HEK293 (cell line): Measurements from ENCODE around the gene MKNK2.

Source experiments
- GLI4 ChIP-seq: fragments of 450-650 bp; formaldehyde crosslinking; IDR thresholded peaks from 2 replicates; pipeline ENCODE4 v1.5.1; 2016; ENCODE audit warnings: missing biosample characterization, missing genetic modification characterization
- KLF10 ChIP-seq: fragments of 450-650 bp; IDR thresholded peaks from 2 replicates; pipeline ENCODE4 v1.5.1; 2018; ENCODE audit warnings: missing biosample characterization, mild to moderate bottlenecking, missing genetic modification characterization
- MYNN ChIP-seq: fragments of 450-650 bp; formaldehyde crosslinking; IDR thresholded peaks from 2 replicates; pipeline ENCODE4 v1.5.1; 2016; ENCODE audit warnings: missing biosample characterization, missing genetic modification characterization, borderline replicate concordance
- RBAK ChIP-seq: fragments of 450-650 bp; formaldehyde crosslinking; IDR thresholded peaks from 2 replicates; pipeline ENCODE4 v1.5.1; 2016; ENCODE audit warnings: missing biosample characterization, missing genetic modification characterization
- TSHZ1 ChIP-seq: fragments of 450-650 bp; formaldehyde crosslinking; IDR thresholded peaks from 2 replicates; pipeline ENCODE4 v1.5.1; 2016; ENCODE audit warnings: missing biosample characterization, missing genetic modification characterization, borderline replicate concordance
- WT1 ChIP-seq: fragments of 450-650 bp; formaldehyde crosslinking; IDR thresholded peaks from 2 replicates; pipeline ENCODE4 v1.5.1; 2016; ENCODE audit warnings: missing biosample characterization, missing genetic modification characterization
- ZBTB1 ChIP-seq: fragments of 450-650 bp; formaldehyde crosslinking; IDR thresholded peaks from 2 replicates; pipeline ENCODE4 v1.5.1; 2016; ENCODE audit warnings: missing biosample characterization, missing genetic modification characterization
- ZBTB21 ChIP-seq: fragments of 450-650 bp; formaldehyde crosslinking; IDR thresholded peaks from 2 replicates; pipeline ENCODE4 v1.5.1; 2017; ENCODE audit warnings: missing biosample characterization, missing genetic modification characterization
- ZBTB7A ChIP-seq: fragments of 450-650 bp; formaldehyde crosslinking; IDR thresholded peaks from 2 replicates; pipeline ENCODE4 v1.5.1; 2016; ENCODE audit warnings: low read depth, missing biosample characterization, missing genetic modification characterization
- ZNF10 ChIP-seq: fragments of 450-650 bp; formaldehyde crosslinking; IDR thresholded peaks from 2 replicates; pipeline ENCODE4 v1.5.1; 2017; ENCODE audit warnings: missing biosample characterization, missing genetic modification characterization
- ZNF175 ChIP-seq: fragments of 450-650 bp; formaldehyde crosslinking; IDR thresholded peaks from 2 replicates; pipeline ENCODE4 v1.5.1; 2016; ENCODE audit warnings: missing biosample characterization, missing genetic modification characterization
- ZNF311 ChIP-seq: fragments of 450-650 bp; formaldehyde crosslinking; IDR thresholded peaks from 2 replicates; pipeline ENCODE4 v1.5.1; 2017; ENCODE audit warnings: missing biosample characterization, missing genetic modification characterization, borderline replicate concordance
- ZNF398 ChIP-seq: fragments of 450-650 bp; formaldehyde crosslinking; IDR thresholded peaks from 2 replicates; pipeline ENCODE4 v1.5.1; 2017; ENCODE audit warnings: missing biosample characterization, missing genetic modification characterization
- ZNF488 ChIP-seq: fragments of 450-650 bp; formaldehyde crosslinking; IDR thresholded peaks from 2 replicates; pipeline ENCODE4 v1.5.1; 2016; ENCODE audit warnings: missing biosample characterization, missing genetic modification characterization
- ZNF549 ChIP-seq: fragments of 450-650 bp; IDR thresholded peaks from 2 replicates; pipeline ENCODE4 v1.5.1; 2018; ENCODE audit warnings: missing biosample characterization, missing genetic modification characterization, mild to moderate bottlenecking, inconsistent platforms, moderate library complexity
- ZNF560 ChIP-seq: fragments of 450-650 bp; formaldehyde crosslinking; IDR thresholded peaks from 2 replicates; pipeline ENCODE4 v1.5.1; 2017; ENCODE audit warnings: missing biosample characterization, missing genetic modification characterization, borderline replicate concordance
- ZNF621 ChIP-seq: fragments of 450-650 bp; formaldehyde crosslinking; IDR thresholded peaks from 2 replicates; pipeline ENCODE4 v1.5.1; 2017; ENCODE audit warnings: missing biosample characterization, missing genetic modification characterization
- ZNF623 ChIP-seq: fragments of 450-650 bp; formaldehyde crosslinking; IDR thresholded peaks from 2 replicates; pipeline ENCODE4 v1.5.1; 2016; ENCODE audit warnings: missing biosample characterization, missing genetic modification characterization
- ZNF624 ChIP-seq: fragments of 450-650 bp; formaldehyde crosslinking; IDR thresholded peaks from 2 replicates; pipeline ENCODE4 v1.5.1; 2017; ENCODE audit warnings: missing biosample characterization, missing genetic modification characterization
- ZNF692 ChIP-seq: fragments of 450-650 bp; formaldehyde crosslinking; IDR thresholded peaks from 2 replicates; pipeline ENCODE4 v1.5.1; 2016; ENCODE audit warnings: missing biosample characterization, missing genetic modification characterization
- ZNF843 ChIP-seq: fragments of 450-650 bp; formaldehyde crosslinking; IDR thresholded peaks from 2 replicates; pipeline ENCODE4 v1.5.1; 2016; ENCODE audit warnings: missing biosample characterization, missing genetic modification characterization
- ZSCAN16 ChIP-seq: fragments of 450-650 bp; formaldehyde crosslinking; IDR thresholded peaks from 2 replicates; pipeline ENCODE4 v1.5.1; 2016; ENCODE audit warnings: missing biosample characterization, missing genetic modification characterization
- ZSCAN18 ChIP-seq: fragments of 450-650 bp; formaldehyde crosslinking; IDR thresholded peaks from 2 replicates; pipeline ENCODE4 v1.5.1; 2016; ENCODE audit warnings: missing biosample characterization, missing genetic modification characterization
- TF ChIP-seq, protein P1 (sequence below): fragments of 450-650 bp; formaldehyde crosslinking; IDR thresholded peaks from 2 replicates; pipeline ENCODE4 v1.5.1; 2016; ENCODE audit warnings: missing biosample characterization, missing genetic modification characterization
- TF ChIP-seq, protein P2 (sequence below): fragments of 450-650 bp; formaldehyde crosslinking; IDR thresholded peaks from 2 replicates; pipeline ENCODE4 v1.5.1; 2016; ENCODE audit warnings: missing biosample characterization, missing genetic modification characterization, borderline replicate concordance

Gene MKNK2

GRCh38 chr19:2049741-2050348 is 1.2 kb downstream of the MKNK2 start (continued):
- TF ChIP-seq ZSCAN18 (tag by site-specific recombination) = 0 out of 2 replicates have a peak, but pooled peaks have one; percentile 15
- TF ChIP-seq ZNF692 = peak; percentile 89
- 0 out of 2 replicates have a peak, but pooled peaks have one; percentile 15 for TF ChIP-seq ZNF623 (tag by site-specific recombination)
- no peak for TF ChIP-seq RBAK
- TF ChIP-seq ZSCAN16 (tag by site-specific recombination) = no peak
- TF ChIP-seq ZNF560 (tag by site-specific recombination) = no peak
- TF ChIP-seq ZNF621 (tag by site-specific recombination) = no peak
- no peak for TF ChIP-seq TSHZ1 (tag by site-specific recombination)
- TF ChIP-seq KLF10 (tag by site-specific recombination) = peak; percentile 69
- no peak for TF ChIP-seq ZNF488
- TF ChIP-seq ZNF175 (tag by site-specific recombination) = no peak
- no peak for TF ChIP-seq ZNF549
- peak; percentile 26; the same call in 1 of the 2 replicates for TF ChIP-seq ZNF843 (tag by site-specific recombination)
- TF ChIP-seq GLI4 (tag by site-specific recombination) = no peak; the same call in 1 of the 2 replicates
- peak; percentile 75 for TF ChIP-seq ZBTB21
- TF ChIP-seq WT1 (tag by site-specific recombination) = no peak
- no peak for TF ChIP-seq ZNF624 (tag by site-specific recombination)
- TF ChIP-seq ZNF311 (tag by site-specific recombination) = no peak
- TF ChIP-seq MYNN (tag by site-specific recombination) = no peak
- no peak for TF ChIP-seq ZBTB1 (tag by site-specific recombination)
- TF ChIP-seq, protein P1, sequence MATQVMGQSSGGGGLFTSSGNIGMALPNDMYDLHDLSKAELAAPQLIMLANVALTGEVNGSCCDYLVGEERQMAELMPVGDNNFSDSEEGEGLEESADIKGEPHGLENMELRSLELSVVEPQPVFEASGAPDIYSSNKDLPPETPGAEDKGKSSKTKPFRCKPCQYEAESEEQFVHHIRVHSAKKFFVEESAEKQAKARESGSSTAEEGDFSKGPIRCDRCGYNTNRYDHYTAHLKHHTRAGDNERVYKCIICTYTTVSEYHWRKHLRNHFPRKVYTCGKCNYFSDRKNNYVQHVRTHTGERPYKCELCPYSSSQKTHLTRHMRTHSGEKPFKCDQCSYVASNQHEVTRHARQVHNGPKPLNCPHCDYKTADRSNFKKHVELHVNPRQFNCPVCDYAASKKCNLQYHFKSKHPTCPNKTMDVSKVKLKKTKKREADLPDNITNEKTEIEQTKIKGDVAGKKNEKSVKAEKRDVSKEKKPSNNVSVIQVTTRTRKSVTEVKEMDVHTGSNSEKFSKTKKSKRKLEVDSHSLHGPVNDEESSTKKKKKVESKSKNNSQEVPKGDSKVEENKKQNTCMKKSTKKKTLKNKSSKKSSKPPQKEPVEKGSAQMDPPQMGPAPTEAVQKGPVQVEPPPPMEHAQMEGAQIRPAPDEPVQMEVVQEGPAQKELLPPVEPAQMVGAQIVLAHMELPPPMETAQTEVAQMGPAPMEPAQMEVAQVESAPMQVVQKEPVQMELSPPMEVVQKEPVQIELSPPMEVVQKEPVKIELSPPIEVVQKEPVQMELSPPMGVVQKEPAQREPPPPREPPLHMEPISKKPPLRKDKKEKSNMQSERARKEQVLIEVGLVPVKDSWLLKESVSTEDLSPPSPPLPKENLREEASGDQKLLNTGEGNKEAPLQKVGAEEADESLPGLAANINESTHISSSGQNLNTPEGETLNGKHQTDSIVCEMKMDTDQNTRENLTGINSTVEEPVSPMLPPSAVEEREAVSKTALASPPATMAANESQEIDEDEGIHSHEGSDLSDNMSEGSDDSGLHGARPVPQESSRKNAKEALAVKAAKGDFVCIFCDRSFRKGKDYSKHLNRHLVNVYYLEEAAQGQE (tag by site-specific recombination) = 0 out of 2 replicates have a peak, but pooled peaks have one; percentile 32
- TF ChIP-seq ZNF398 (tag by site-specific recombination) = peak; percentile 100
- peak; percentile 82 for TF ChIP-seq ZBTB7A (tag by site-specific recombination)
- peak; percentile 77; the same call in 1 of the 2 replicates for TF ChIP-seq ZNF10 (tag by site-specific recombination)
- TF ChIP-seq, protein P2, sequence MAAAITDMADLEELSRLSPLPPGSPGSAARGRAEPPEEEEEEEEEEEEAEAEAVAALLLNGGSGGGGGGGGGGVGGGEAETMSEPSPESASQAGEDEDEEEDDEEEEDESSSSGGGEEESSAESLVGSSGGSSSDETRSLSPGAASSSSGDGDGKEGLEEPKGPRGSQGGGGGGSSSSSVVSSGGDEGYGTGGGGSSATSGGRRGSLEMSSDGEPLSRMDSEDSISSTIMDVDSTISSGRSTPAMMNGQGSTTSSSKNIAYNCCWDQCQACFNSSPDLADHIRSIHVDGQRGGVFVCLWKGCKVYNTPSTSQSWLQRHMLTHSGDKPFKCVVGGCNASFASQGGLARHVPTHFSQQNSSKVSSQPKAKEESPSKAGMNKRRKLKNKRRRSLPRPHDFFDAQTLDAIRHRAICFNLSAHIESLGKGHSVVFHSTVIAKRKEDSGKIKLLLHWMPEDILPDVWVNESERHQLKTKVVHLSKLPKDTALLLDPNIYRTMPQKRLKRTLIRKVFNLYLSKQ (tag by site-specific recombination) = no peak
